ENCODE measurements around the gene TP53BP1.
A peak's percentile ranks its signal among the peaks of the same experiment; 100 is the strongest.
"Not testable (repeated sequence)": the region's sequence is repeated elsewhere in the genome, so short reads cannot be mapped to it uniquely, and the experiment has no call there.

TP53BP1 gene

DNA sequence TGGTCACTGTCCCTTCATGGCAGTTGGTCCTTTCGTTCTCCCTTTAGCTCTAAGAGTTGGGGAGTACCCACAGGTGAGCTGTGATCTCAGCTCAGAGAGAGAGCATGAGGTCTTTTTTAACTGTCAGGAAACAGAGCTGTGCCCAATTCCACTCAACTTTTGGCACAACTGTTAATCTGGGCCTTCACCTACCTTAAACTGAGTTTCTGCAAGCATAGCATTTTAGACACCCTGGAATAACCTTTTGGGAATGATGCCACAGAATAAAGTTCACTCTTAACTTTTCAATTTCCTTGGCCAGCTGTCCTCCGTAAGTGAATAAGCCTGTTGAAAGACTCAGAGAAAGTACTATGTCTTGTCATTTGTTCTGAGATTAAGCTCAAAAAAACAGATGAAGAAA, 86.1 kb downstream of the TP53BP1 start:
- no peak for DNase-seq (ENCODE audit: low read depth)
- TF ChIP-seq CTCF (IDR thresholded peaks at IDR 0.05; ENCODE audit: insufficient read depth, low read depth, low read length, missing control alignments): no peak
- no peak overlapping the region for H3K4me3 ChIP-seq (ENCODE audit: low read length)

- no peak for TF ChIP-seq CTCF (IDR thresholded peaks at IDR 0.05; ENCODE audit: insufficient read depth, low read depth, low read length, missing control alignments)
- H3K4me3 ChIP-seq (ENCODE audit: low read length): no peak overlapping the region
- DNase-seq (ENCODE audit: low read depth): no peak
These were observed 86.8 kb downstream of the TP53BP1 start for GRCh38 chr15:43406189-43406588.

GRCh38 chr15:43404130-43404529, 88.8 kb downstream of the TP53BP1 start:
- no peak for TF ChIP-seq CTCF (IDR thresholded peaks at IDR 0.05; ENCODE audit: insufficient read depth, low read depth, low read length, missing control alignments)
- H3K4me3 ChIP-seq (ENCODE audit: low read length): no peak overlapping the region
- no peak for DNase-seq (ENCODE audit: low read depth)

DNA sequence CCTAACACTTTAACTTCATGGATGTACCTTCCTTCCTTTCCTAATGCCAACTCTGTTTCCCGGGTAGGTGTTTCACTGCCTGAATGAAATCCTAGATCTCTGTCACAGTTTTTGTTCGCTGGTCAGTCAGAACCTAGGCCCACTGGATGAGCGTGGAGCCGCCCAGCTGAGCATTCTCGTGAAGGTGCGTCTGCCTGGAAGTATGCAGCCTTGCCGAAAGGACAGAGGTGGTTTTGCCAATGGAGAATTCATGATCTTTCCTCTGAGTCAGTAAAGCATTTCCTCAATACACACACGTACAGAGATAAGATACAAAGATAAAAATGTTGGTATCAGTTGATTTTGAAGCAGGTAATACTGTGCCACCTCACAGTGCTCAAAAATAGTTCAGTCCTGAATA, 89.3 kb downstream of the TP53BP1 start:
- DNase-seq (ENCODE audit: low read depth): no peak
- no peak for TF ChIP-seq CTCF (IDR thresholded peaks at IDR 0.05; ENCODE audit: insufficient read depth, low read depth, low read length, missing control alignments)
- H3K4me3 ChIP-seq (ENCODE audit: low read length): no peak overlapping the region

DNA sequence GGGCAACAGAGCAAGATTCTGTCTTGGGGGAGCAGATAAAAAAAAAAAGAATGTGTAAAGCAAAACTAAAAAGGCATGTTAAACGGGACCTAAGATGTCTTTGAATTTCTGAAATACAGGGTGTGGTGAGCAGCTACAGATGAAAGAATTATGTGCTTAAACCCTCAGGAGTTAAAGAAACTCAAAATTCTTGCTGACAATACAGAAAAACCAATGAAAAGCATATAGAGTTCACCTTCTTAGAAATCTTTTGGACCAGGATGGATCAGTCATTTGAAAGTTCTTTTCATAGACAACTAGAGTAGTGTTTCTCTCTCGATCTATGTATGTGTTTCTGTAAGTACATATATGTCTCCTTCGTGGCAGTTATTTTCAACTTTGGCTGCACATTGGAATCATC, 90.7 kb downstream of the TP53BP1 start:
- no peak overlapping the region for H3K4me3 ChIP-seq (ENCODE audit: low read length)
- TF ChIP-seq CTCF (IDR thresholded peaks at IDR 0.05; ENCODE audit: insufficient read depth, low read depth, low read length, missing control alignments): no peak
- no peak for DNase-seq (ENCODE audit: low read depth)

- H3K4me3 ChIP-seq (ENCODE audit: low read length); DNase-seq (ENCODE audit: low read depth): not testable (repeated sequence)
These were observed 99.4 kb downstream of the TP53BP1 start for GRCh38 chr15:43393592-43393991.

GRCh38 chr15:43390723-43391122, 102.2 kb downstream of the TP53BP1 start:
- no peak overlapping the region for H3K4me3 ChIP-seq (ENCODE audit: low read length)
- TF ChIP-seq CTCF (IDR thresholded peaks at IDR 0.05; ENCODE audit: insufficient read depth, low read depth, low read length, missing control alignments): no peak
- peak; percentile 46 for DNase-seq (ENCODE audit: low read depth)

- no peak overlapping the region for H3K4me3 ChIP-seq (ENCODE audit: low read length)
- no peak for DNase-seq (ENCODE audit: low read depth)
- TF ChIP-seq CTCF (IDR thresholded peaks at IDR 0.05; ENCODE audit: insufficient read depth, low read depth, low read length, missing control alignments): no peak
These were observed 109.9 kb downstream of the TP53BP1 start for GRCh38 chr15:43383070-43383469.
